ENCODE measurements around the gene LSAMP. TPM values are rescaled to one million over a fixed set of nuclear protein-coding genes. Genes with fewer than 3 reads are reported as not detected.
"Not testable (repeated sequence)": the region's sequence is repeated elsewhere in the genome, so short reads cannot be mapped to it uniquely, and the experiment has no call there.

LSAMP gene
- total and polyA plus RNA-seq, 2 donors = 7.9 to 24.0 TPM

DNA sequence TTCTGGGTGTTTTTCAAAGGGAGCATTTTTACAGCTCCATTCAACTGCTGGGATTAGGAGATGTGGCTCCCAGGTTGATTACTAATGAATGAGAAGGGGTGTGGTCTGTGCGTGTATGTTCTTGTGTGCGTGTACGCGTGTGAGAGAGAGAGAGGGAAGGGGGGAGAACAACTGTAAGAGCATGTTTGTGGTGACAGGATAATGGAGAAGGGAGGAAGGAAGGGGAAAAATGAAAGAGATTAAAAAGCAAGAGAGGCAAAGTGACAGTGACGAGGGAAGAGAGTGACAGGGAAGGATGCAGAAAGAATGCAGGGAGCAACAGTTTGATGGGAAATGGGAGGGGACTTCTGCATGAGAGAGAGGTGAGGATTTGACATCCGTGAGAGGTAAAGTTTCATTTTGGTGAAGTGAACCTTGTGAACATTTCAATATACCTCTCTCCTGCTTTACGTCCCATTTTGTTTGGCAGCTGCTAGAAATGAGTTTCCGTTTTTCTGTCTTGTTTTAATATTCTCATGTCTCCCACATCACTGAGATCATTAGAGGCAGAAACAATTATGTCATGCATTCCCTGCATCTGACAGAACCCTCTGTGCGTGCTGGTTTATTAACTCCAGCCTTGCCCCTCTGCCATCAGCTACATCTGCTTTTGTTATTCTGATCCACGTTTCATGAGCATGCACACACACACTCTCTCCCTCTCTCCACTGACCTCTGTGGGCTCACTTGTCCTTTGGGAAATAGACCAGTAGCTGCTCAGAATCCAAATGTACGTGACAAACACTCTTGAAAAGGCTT lies 660.3 kb downstream of the LSAMP start:
- Histone ChIP-seq H3K4me3 (ENCODE audit: low read depth, low read length) (peak overlapping the region; percentile 53), H3K4me1 (ENCODE audit: insufficient read depth) (no peaks in the 10 kb centered on the region), H3K27ac (ENCODE audit: low read depth) (peak overlapping the region; percentile 24), H3K36me3 (ENCODE audit: insufficient read depth) (no peaks in the 10 kb centered on the region)
- peak; percentile 52 for DNase-seq (ENCODE audit: extremely low spot score)
- 4% methylated on average over 11 of the region's 11 CpGs for WGBS

DNA sequence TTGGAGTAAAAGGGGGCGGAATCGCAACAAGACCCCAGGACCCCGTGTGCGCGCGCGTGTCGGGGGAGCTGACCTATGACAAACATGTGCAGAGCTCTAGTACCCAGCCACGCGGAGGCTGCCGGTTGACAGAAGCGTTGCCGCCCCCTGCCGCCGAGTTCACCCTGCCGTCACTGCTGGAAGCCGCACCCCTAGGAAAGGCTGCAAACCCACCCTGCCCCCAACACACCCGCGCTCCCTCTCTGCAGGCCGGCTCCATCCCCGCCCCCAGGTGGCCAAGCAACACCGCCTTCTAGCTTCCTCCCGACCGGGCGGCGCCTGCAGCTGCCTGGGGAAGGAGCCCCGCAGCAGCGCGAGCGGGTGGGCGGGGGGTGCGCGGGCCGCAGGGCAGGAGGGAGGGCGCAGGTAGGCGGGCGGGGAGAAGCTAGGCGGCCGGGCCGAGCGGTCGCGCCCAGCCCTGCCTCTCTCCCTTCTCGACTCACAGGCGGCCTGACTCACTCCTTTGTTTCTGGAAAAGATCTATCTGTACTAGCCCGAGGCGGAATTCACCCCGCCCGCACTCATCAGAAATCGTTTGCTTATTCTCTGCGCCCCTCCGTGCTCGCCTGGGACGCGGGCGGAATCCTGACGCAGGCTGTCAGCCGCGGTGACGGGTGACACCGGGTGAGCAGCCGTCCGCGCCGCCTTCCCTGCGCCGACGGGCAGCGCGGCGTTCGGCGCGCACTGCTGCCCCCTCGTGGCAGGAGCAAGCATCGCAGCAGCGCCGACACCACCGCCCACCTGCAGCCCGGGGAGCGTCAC lies 661.1 kb downstream of the LSAMP start:
- whole genome bisulfite sequencing = under 1% methylated on average over 81 of the region's 81 CpGs
- H3K4me3 ChIP-seq (ENCODE audit: low read depth, low read length) = peak overlapping the region; percentile 53
- DNase-seq (ENCODE audit: extremely low spot score) = peak; percentile 87
- H3K4me1 ChIP-seq (ENCODE audit: insufficient read depth) = no peaks in the 10 kb centered on the region
- peak overlapping the region; percentile 83 for H3K27ac ChIP-seq (ENCODE audit: low read depth)
- no peaks in the 10 kb centered on the region for H3K36me3 ChIP-seq (ENCODE audit: insufficient read depth)

DNA sequence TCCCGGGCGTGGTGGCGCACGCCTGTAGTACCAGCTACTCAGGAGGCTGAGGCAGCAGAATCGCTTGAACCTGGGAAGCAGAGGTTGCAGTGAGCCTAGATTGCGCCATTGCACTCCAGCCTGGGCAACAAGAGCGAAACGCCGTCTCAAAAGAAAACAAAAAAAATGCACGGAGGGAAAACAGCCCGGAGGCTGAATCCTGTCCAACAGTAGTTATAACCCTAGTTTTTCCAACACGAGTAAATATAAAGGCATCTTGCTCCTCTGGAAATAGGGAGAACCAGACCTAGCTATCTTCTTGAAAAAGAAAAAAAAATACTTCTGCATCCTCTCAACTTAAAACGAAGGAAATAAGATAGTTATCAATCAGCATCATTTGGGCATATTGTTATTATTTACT lies 661.9 kb downstream of the LSAMP start:
- H3K27ac ChIP-seq (ENCODE audit: low read depth); H3K4me1 ChIP-seq (ENCODE audit: insufficient read depth); H3K36me3 ChIP-seq (ENCODE audit: insufficient read depth); DNase-seq (ENCODE audit: extremely low spot score): not testable (repeated sequence)
- H3K4me3 ChIP-seq (ENCODE audit: low read depth, low read length) = peak overlapping the region; percentile 53
- WGBS = 62% methylated on average over 13 of the region's 13 CpGs

DNA sequence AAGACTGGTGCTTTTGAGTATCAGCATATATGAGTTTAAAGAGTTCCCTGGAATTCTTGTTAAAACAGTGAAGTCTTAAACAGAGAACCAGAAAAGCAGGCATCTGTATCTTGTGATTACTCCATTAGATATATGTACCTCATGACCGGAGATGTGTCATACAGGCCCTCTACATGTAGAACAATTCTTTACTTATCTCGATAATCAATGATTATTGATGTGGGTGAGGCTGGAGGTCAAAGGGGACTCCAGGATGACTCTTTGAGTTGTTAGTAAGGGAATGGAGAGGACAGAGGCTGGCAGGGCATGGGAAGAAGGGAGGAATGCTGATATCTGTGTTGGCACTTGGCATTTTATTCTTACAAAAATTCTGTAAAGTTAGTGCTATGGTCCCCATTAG lies 666.3 kb downstream of the LSAMP start:
- Histone ChIP-seq H3K4me3 (ENCODE audit: low read depth, low read length) (no peak overlapping the region), H3K27ac (ENCODE audit: low read depth) (no peak overlapping the region), H3K4me1 (ENCODE audit: insufficient read depth) (no peaks in the 10 kb centered on the region), H3K36me3 (ENCODE audit: insufficient read depth) (no peaks in the 10 kb centered on the region)
- no peak for DNase-seq (ENCODE audit: extremely low spot score)
- WGBS = 75% methylated on average over 2 of the region's 2 CpGs

DNA sequence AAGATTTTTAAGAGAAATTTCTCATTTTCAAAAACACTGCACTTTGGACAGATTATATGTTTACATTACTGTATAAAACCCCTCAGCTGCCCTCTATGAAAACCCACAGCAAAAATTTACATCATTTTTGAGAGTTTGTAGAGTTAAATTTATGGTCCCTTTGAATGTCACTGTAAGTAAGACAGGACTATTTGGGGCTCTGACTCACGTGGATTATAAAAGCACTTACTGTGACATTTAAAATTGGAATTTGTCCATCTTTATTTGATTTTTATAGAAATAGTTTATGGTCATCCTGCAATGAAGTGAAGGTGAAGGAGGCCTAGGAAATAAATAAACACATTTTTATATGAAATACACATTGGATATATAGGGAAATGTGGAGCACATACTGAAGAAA lies 672.3 kb downstream of the LSAMP start:
- no peak overlapping the region for H3K27ac ChIP-seq (ENCODE audit: low read depth)
- 28% methylated on average over 1 of the region's 1 CpG for WGBS
- H3K4me1 ChIP-seq (ENCODE audit: insufficient read depth) = no peaks in the 10 kb centered on the region
- H3K36me3 ChIP-seq (ENCODE audit: insufficient read depth) = no peaks in the 10 kb centered on the region
- no peak for DNase-seq (ENCODE audit: extremely low spot score)
- H3K4me3 ChIP-seq (ENCODE audit: low read depth, low read length) = no peak overlapping the region

DNA sequence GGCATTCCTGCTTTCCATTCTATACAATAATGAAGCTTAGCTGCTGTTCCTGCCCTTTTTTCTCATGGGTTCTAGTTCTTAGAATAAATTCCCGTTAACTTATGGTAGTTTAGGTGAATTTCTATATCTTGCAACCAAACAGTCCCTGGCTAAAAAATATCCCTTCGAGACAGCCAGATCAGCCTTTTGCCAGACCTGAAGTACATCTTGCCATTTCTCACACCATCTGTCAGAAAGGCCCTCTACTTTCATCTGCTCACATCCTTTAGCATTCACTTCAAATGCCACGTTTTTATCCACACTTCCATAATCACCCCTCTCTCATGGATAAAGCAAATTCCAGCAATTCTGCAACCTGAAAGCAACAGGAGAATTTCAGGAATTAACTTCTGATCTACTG lies 676.6 kb downstream of the LSAMP start:
- no peak overlapping the region for H3K4me3 ChIP-seq (ENCODE audit: low read depth, low read length)
- H3K36me3 ChIP-seq (ENCODE audit: insufficient read depth) = no peaks in the 10 kb centered on the region
- DNase-seq (ENCODE audit: extremely low spot score) = no peak
- 65% methylated on average over 3 of the region's 3 CpGs for WGBS
- no peaks in the 10 kb centered on the region for H3K4me1 ChIP-seq (ENCODE audit: insufficient read depth)
- H3K27ac ChIP-seq (ENCODE audit: low read depth) = no peak overlapping the region

DNA sequence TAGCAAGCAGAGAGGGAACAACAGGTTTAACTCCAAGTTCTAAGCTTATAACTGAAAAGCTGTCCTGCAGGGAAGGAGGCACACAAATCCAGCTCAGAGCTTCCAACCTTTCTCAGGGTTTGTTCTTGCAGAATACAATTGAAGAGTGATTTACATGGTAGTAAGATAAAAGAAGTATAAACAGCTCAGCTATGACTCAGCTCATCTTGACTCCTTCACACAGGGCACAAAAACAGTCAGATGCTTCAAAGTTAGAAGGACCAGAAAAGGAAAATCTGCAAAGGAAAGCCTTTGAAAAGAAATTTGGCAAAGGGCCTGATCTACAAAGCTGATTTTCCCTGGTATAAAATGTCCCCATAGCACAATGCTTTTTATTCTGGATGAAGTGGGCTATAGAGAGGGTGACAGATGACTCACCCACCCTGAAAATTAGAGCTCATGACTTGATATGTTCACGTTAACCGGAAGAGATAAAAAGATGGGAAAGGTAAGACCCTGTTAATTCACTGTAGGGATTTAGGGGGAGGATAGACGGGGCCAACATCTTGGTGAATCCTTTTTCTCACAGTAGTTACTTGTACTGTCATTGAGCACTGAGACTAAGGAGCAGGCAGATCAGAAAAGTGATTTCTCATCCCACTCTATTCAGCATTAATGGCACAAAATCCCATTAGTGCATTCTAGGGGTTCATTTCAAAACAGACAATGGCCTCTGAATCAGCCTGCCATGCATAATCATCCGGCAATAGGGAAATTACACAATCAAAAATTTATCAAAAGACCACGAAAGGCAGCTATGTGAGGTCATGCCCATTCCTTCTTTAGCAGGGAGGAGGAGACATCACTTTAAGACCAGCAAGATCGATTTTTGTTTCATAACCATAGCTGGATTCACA lies 678.5 kb downstream of the LSAMP start:
- no peaks in the 10 kb centered on the region for H3K36me3 ChIP-seq (ENCODE audit: insufficient read depth)
- no peak overlapping the region for H3K27ac ChIP-seq (ENCODE audit: low read depth)
- H3K4me3 ChIP-seq (ENCODE audit: low read depth, low read length) = no peak overlapping the region
- H3K4me1 ChIP-seq (ENCODE audit: insufficient read depth) = no peaks in the 10 kb centered on the region
- 52% methylated on average over 6 of the region's 6 CpGs for whole genome bisulfite sequencing
- DNase-seq (ENCODE audit: extremely low spot score) = no peak

DNA sequence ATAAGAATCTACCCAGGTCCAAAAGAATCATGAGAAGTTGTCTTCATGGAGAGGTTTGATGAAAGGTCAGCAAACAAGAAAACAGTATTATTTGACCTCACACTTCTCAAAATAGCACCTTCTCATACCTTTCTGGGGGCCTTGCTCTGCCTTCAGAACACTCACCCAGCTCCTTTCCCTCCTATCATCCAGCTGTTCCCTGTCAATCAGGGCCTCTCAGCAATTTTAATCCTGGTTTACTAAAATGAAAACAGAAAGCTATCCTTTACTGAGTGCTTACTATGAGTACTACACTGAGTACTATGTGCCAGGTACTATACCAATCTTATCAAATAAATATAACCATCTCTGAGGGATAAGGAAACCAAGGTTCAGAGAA lies 683.4 kb downstream of the LSAMP start:
- no peak overlapping the region for H3K4me3 ChIP-seq (ENCODE audit: low read depth, low read length)
- no peaks in the 10 kb centered on the region for H3K36me3 ChIP-seq (ENCODE audit: insufficient read depth)
- H3K4me1 ChIP-seq (ENCODE audit: insufficient read depth) = no peaks in the 10 kb centered on the region
- no peak for DNase-seq (ENCODE audit: extremely low spot score)
- H3K27ac ChIP-seq (ENCODE audit: low read depth) = no peak overlapping the region

DNA sequence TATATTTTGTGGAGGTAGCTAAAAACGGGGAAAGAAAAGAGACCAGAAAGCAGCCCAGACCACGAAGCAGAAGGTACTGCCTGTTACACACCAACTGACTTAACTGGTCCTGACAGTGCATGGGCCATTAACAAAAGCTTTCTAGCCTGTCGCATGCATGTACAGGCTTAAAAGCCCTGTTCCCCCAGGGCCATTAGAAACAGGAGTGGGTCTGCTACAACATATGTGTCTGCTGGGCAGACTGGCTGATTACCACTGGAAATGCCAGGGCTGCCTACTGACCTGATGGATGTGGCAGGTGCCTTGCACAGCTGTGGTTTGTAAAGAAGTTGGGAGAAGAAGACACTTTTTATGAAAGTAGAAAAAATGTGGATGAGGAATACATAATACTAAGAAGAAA lies 684.6 kb downstream of the LSAMP start:
- Histone ChIP-seq H3K4me1 (ENCODE audit: insufficient read depth) (no peaks in the 10 kb centered on the region), H3K27ac (ENCODE audit: low read depth) (no peak overlapping the region), H3K4me3 (ENCODE audit: low read depth, low read length) (no peak overlapping the region), H3K36me3 (ENCODE audit: insufficient read depth) (no peaks in the 10 kb centered on the region)
- no peak for DNase-seq (ENCODE audit: extremely low spot score)
- WGBS = 86% methylated on average over 3 of the region's 3 CpGs

DNA sequence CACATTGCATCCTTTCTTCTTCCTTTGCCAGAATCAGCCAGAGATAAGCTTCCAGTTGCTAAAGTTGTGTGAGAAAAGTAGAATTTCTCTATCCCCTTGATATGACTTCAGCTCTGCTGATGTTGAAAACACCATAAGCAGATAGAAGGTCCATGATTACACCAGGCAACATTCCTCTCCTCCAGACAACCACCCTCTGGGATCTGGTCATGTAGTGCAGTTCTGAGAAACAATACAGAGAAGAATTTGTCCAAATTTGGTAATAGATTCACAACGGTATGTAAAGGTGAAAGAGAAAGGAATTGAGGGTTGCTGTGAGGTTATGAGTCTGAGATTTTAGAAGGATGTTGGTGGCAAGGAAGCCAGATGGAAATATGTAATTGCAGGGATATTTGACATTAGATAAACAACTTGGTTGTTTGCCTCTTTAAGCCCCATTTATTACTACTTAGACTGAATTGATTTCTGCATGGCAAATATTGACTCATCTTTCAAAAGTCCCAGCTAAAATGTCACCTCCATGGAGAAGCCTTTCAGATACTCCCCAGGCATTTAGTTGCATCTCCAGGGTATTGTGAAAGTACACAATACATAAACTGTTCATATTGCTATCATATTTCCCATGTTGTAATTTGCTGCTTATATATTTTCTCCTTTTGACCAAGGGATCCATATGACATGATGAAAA lies 687.1 kb downstream of the LSAMP start:
- no peak overlapping the region for H3K4me3 ChIP-seq (ENCODE audit: low read depth, low read length)
- WGBS = 77% methylated on average over 1 of the region's 1 CpG
- no peaks in the 10 kb centered on the region for H3K36me3 ChIP-seq (ENCODE audit: insufficient read depth)
- no peak for DNase-seq (ENCODE audit: extremely low spot score)
- no peaks in the 10 kb centered on the region for H3K4me1 ChIP-seq (ENCODE audit: insufficient read depth)
- no peak overlapping the region for H3K27ac ChIP-seq (ENCODE audit: low read depth)

DNA sequence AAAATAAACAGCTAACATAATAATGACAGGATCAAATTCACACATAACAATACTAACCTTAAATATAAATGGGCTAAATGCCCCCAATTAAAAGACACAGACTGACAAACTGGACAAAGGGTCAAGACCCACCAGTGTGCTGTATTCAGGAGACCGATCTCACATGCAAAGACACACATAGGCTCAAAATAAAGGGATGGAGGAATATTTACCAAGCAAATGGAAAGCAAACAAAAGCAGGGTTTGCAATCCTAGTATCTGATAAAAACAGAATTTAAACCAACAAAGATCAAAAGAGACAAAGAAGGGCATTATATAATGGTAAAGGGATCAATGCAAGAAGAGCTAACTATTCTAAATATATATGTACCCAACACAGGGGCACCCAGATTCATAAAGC lies 692.3 kb downstream of the LSAMP start:
- not testable (repeated sequence) for H3K4me3 ChIP-seq (ENCODE audit: low read depth, low read length); H3K27ac ChIP-seq (ENCODE audit: low read depth); H3K36me3 ChIP-seq (ENCODE audit: insufficient read depth); DNase-seq (ENCODE audit: extremely low spot score); H3K4me1 ChIP-seq (ENCODE audit: insufficient read depth)
- 95% methylated on average over 1 of the region's 1 CpG for WGBS
